Medulla oblongata (tissue), 1 donor: ENCODE results near the gene C17orf107.

ENCODE experiments used
- DNase-seq: peaks from one replicate; pipeline ENCODE4 v3.0.0-alpha.2; 2015; ENCODE audit errors: extremely low spot score

The C17orf107 gene

GRCh38 chr17:4934173-4934979, 35.0 kb downstream of the C17orf107 start:
- DNase-seq, result peak; percentile 30

DNA sequence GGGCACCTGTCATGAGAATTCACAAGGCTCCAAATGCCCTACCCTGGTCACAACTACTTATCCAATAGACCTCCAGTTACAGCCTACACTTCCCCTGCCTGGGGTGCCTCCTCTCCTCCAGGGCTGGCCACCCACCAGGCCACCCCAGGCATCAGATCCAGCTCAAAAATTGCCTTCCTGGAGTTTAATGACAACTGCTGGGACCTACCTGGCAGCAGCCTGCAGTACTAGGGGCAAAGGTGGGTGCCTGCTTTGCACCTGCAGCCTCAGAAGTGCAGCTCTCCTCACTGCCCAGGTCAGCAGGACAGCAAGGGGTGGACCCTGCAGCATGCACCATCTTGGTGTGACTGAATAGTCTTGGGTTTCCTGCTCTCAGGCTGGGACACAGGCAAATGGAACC, 36.3 kb downstream of the C17orf107 start:
- no peak for DNase-seq

DNA sequence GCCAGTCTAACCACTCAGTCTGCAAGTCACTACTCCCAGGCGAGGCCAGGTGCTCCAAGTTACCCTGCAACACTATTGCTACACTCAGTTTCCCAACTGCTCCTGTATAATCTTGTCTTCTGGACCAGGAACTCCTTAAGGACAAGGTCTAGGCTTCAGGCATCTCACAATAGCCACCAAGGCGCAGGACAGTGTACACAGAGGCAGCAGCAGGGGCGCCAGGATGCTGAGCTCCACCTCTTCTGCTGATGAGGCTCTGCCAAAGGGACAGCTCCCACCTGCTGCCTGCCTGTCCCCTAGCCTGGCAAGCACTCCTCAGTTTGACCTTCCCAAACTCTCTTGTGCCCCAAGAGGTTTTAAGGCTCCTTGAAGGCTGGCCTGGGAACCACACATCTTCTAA, 37.1 kb downstream of the C17orf107 start:
- no peak for DNase-seq

DNA sequence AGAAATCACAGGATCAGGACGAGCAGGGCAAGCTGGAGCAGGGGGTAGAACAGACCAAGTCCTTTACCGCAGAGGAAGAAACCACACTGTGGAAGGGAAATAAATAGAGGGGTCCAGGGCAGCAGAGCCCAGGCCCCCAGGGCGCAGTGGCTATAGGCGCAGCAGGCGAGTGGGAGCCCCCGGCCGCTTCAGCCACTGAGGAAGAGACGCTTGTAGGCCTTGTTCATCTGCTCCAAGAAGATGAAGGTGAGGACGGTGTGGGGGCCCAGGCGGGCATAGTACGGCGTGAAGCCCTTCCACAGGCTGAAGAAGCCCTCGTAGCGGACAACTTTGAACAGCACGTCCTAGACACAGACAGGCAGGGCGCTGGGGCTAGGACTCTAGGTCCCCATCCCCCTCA, 38.2 kb downstream of the C17orf107 start:
- DNase-seq, result no peak

DNA sequence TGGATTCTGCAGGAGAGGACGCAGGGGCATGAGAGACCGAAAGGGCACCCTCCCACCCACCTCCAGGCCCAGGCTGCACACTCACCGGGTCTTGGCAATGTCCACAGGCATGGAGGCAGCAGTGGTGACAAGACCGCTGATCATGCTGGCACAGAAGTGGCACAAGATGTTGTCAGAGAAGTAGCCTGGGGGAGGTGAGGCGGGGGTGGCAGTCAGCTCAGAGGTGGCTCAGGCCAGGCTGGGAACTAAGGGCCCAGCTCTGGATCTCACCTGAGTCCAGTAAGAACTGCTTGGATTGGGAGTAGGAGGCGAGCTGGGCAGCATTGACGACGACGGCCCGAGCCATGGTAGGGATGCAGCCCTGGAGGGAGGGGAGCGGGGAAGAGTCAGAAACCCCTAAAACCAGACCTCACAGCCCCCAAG, 38.7 kb downstream of the C17orf107 start:
- DNase-seq, result no peak

GRCh38 chr17:4938688-4939545, 39.6 kb downstream of the C17orf107 start:
- DNase-seq, result no peak

GRCh38 chr17:4939546-4939795, 40.1 kb downstream of the C17orf107 start:
- DNase-seq, result no peak

- peak; percentile 99 for DNase-seq
Observed at GRCh38 chr17:4939796-4940554, 40.6 kb downstream of the C17orf107 start, which contains the start of the genes RNF167 and SLC25A11. Gene RNF167 (plus strand): TSS chr17:4940268. CDS start chr17:4940910, 642 bp downstream. Gene SLC25A11 (minus strand): TSS chr17:4940046. CDS start chr17:4939910, 136 bp downstream.

- no peak for DNase-seq
Observed at GRCh38 chr17:4940555-4941318, 41.4 kb downstream of the C17orf107 start.

- no peak for DNase-seq
Observed at GRCh38 chr17:4941319-4941610, 41.9 kb downstream of the C17orf107 start.

DNA sequence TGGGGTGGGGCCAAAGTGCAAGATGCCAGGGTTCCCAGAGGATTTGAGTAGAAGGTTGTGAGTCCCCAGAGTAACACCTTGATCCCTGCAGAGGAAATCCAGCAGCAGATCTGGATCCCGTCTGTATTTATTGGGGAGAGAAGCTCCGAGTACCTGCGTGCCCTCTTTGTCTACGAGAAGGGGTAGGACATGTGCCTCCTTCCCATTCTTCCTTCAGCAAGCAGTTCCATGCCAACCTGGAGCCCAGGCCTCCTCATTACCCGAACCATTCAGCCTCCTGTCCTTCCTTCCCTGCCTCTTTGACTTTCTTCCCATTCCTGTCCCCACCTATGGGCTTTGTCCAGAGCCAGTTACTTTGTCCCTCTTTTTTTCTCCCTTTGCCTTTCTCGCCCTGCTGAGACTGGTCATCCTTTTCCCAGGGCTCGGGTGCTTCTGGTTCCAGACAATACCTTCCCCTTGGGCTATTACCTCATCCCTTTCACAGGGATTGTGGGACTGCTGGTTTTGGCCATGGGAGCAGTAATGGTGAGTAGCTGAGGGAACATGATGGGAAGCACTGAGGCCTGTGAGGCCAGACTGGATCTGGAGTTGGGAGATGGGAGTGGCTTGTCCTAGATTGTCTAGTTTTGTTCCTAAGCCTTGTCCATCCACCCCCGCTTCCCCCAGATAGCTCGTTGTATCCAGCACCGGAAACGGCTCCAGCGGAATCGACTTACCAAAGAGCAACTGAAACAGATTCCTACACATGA, 43.6 kb downstream of the C17orf107 start:
- DNase-seq, result no peak

GRCh38 chr17:4944163-4944553, 44.8 kb downstream of the C17orf107 start:
- DNase-seq, result no peak

DNA sequence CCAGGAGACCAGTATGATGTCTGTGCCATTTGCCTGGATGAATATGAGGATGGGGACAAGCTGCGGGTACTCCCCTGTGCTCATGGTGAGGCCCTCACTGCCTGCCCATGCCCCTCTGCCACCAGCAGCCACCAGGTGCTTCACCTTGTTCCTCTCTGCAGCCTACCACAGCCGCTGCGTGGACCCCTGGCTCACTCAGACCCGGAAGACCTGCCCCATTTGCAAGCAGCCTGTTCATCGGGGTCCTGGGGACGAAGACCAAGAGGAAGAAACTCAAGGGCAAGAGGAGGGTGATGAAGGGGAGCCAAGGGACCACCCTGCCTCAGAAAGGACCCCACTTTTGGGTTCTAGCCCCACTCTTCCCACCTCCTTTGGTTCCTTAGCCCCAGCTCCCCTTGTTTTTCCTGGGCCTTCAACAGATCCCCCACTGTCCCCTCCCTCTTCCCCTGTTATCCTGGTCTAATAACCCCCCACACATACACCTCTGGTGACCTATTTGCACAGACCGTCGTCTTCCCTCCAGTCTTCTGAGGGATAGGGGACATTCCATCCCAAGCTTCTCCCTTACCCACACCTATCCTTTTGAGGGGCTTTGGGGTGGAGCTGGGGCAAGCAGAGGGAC, 45.3 kb downstream of the C17orf107 start:
- no peak for DNase-seq

GRCh38 chr17:4945176-4945943, 46.0 kb downstream of the C17orf107 start:
- DNase-seq, result no peak

DNA sequence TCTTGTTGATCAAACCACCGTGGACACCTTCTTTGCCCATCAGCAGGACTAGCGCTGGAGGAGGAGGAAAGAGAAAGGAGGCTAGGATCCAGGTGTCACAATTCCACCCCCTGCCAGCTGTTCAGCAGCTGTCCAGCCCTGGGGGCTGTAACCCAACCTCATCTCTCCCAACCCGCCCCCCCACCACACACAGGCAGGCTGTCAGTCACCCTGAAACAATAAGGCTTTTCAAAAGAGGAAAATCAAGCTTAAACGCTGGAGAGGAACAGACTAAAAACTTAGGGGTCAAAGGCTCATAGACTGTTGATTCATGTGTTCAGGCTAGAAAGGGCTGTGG, 46.6 kb downstream of the C17orf107 start:
- no peak for DNase-seq

- DNase-seq, result no peak
Observed at GRCh38 chr17:4946312-4946976, 47.1 kb downstream of the C17orf107 start.

GRCh38 chr17:4947010-4947410, 47.7 kb downstream of the C17orf107 start:
- DNase-seq, result no peak

- DNase-seq, result peak; percentile 39
Observed at GRCh38 chr17:4947411-4948165, 48.3 kb downstream of the C17orf107 start.
